Effector CD4-positive, alpha-beta T cell (primary cell): ENCODE data around the gene SDHB.

ENCODE experiments used
- DNase-seq: peaks from one replicate; pipeline ENCODE4 v3.0.0-alpha.2; 2020

SDHB gene

GRCh38 chr1:17045634-17046333 is 8.0 kb downstream of the SDHB start:
- DNase-seq: no peak

- no peak for DNase-seq
Observed at GRCh38 chr1:17045150-17045549, 8.7 kb downstream of the SDHB start.

GRCh38 chr1:17043676-17044075 is 10.2 kb downstream of the SDHB start:
- no peak for DNase-seq

GRCh38 chr1:17040135-17040534 is 13.7 kb downstream of the SDHB start:
- no peak for DNase-seq

- DNase-seq: no peak
Observed at GRCh38 chr1:17039522-17039921, 14.3 kb downstream of the SDHB start.

- no peak for DNase-seq
Observed at GRCh38 chr1:17033481-17033880, 20.4 kb downstream of the SDHB start.

- no peak for DNase-seq
Observed at GRCh38 chr1:17032741-17033140, 21.1 kb downstream of the SDHB start.

- no peak for DNase-seq
Observed at GRCh38 chr1:17031436-17031835, 22.4 kb downstream of the SDHB start.

GRCh38 chr1:17030206-17030605 is 23.6 kb downstream of the SDHB start:
- no peak for DNase-seq

- DNase-seq: no peak
Observed at GRCh38 chr1:17028662-17029188, 25.1 kb downstream of the SDHB start.

GRCh38 chr1:17027900-17028299 is 25.9 kb downstream of the SDHB start:
- no peak for DNase-seq

GRCh38 chr1:17027403-17027802 is 26.4 kb downstream of the SDHB start:
- no peak for DNase-seq

- no peak for DNase-seq
Observed at GRCh38 chr1:17024721-17025120, 29.1 kb downstream of the SDHB start.

GRCh38 chr1:17023573-17023972 is 30.3 kb downstream of the SDHB start:
- no peak for DNase-seq

GRCh38 chr1:17023102-17023501 is 30.7 kb downstream of the SDHB start:
- DNase-seq: no peak

GRCh38 chr1:17021896-17022295 is 31.9 kb downstream of the SDHB start:
- no peak for DNase-seq

GRCh38 chr1:17020502-17020901 is 33.3 kb downstream of the SDHB start:
- no peak for DNase-seq

GRCh38 chr1:17018849-17019248 is 35.0 kb downstream of the SDHB start:
- no peak for DNase-seq

GRCh38 chr1:17017435-17017834 is 36.4 kb downstream of the SDHB start:
- DNase-seq: no peak

GRCh38 chr1:17016317-17016661 is 37.5 kb downstream of the SDHB start:
- DNase-seq: no peak

GRCh38 chr1:17014671-17015567 is 38.9 kb downstream of the SDHB start:
- DNase-seq: no peak

GRCh38 chr1:17013491-17014320 is 40.1 kb downstream of the SDHB start:
- DNase-seq: no peak
